GM12801 (cell line): ENCODE measurements around the gene ZNF319.

Source experiments
- CTCF ChIP-seq: IDR thresholded peaks from one replicate; pipeline ENCODE4 v1.5.1; 2011; ENCODE audit warnings: control low read depth; ENCODE audit not compliant: insufficient read length; ENCODE audit errors: extremely low read depth

Gene ZNF319

DNA sequence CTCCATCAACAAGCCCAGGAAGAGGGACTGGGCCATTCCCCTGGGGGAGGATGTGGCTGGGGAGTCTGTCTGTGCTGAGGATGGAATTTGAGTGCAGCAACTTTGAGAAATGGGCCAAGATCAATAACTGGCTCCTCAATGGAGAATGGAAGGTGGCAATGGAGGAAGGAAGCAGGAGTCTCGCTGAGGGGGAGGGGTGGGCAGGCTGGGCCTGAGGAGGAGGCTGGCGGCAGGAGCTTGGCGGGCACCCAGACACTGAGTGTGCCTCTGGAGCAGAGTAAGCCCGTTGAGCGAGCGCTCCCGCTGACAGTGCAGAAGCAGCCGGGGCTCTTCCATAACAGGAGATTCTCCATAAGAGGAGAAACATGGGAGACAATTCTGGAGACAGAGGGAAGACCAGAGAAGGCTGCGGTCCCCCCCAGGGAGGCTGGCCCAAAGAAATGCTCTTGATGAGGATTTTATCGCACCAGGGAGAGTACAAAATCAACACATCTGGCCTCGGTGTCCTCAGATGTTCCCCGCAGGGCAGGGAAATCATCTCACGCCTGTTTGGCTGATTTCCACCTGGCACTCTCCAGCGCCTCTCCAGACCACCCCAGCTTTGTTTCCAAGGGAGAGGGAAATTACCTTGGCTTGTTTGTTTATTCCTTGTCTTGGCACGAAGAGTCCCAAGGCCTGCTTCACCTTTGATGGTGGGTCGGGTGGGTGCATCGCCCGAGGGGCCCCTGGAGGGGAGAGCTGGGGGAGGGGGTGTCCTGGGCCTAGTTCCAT, 22.3 kb upstream of the ZNF319 start:
- no peak for TF ChIP-seq CTCF

GRCh38 chr16:58021661-58022551, 21.4 kb upstream of the ZNF319 start:
- no peak for TF ChIP-seq CTCF

DNA sequence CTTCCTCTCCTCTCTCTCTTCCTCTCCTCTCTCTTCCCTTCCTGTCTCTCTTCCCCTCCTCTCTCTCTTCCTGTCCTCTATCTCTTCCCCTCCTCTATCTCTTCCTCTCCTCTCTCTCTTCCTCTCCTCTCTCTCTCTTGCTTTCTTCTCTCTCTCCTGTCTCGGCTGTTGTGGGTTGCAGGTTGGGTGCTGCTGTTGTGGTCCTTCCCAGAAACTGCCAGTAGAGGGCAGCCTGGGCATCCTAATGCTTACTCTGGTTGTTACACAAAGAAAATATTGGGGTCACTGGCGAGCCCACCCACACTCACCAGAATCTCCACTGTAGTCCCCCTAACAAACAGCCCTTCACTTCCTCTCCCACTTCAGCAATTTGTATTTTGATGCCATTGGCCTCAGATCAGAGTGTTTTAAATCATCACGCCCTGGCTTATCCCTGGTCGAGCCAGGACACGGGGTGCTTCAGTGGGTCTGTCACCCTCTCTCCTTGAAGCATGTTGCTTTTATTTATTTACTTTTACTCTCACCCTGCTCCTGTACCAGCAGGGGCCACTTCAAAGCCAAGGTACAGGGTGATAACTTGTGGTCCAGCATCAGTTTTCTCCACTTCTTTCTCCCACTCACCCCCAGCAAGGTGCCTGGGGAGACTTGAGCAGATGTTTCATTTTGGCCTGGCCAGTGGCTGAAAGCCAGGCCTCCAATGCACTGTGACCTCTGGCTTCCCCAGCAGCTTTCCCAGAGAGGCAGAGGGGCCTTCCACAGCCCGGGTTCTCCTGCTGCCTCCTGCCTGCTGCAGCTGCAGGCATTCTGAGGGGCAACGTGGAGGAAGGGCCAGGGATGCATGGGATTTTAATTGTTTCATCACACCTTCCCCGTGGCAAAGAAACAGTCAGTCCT, 20.4 kb upstream of the ZNF319 start:
- TF ChIP-seq CTCF: no peak

DNA sequence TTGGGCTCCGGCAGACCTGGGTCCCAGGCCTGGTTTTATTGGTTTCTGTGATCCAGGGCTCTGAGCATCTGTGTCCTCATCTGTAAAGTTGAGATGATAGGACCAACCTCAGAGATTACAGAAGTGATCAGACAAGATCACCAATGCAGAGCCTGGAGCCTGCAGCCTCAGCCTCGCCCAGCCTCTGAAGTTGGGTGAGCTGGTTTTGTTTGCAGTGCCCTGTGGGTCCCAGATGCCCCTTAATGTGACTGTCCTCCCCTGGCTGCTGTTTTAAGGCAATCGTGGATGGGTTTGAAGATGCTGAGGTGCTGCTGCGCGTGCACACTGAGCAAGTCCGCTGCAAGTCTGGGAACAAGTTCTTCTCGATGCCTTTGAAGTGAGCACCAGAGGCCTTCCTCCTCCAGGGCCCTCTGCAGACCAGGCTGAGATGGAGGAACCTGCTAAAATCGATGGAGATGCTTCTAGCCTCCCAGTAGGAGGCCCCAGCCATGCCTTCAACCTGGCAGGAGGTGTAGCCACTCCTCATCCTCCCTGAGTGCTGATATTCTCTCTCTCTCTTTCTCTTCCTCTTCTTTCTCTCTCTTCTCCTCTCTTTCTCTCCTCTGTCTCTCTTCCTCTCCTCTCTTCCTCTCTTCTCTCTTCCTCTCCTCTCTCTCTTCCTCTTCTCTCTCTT, 19.5 kb upstream of the ZNF319 start:
- TF ChIP-seq CTCF: no peak

DNA sequence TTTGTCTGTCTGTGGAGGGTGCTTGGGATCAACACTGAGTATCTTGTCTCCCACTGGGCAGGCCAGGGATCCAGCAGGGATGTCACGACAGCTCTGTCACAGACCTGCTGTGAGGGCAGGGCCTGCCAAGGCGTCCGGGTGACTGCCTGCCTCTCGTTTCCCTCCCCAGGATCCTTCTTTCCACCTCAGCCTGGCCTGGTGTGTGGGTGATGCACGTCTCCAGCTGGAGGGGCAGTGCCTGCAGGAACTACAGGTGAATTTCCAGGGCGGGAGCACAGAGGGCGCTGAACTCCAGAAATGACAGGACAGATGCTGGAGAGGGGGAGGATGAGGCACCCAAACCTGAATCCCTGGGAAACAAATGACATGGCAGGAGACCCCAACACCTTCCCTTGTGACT, 18.3 kb upstream of the ZNF319 start:
- TF ChIP-seq CTCF: no peak

DNA sequence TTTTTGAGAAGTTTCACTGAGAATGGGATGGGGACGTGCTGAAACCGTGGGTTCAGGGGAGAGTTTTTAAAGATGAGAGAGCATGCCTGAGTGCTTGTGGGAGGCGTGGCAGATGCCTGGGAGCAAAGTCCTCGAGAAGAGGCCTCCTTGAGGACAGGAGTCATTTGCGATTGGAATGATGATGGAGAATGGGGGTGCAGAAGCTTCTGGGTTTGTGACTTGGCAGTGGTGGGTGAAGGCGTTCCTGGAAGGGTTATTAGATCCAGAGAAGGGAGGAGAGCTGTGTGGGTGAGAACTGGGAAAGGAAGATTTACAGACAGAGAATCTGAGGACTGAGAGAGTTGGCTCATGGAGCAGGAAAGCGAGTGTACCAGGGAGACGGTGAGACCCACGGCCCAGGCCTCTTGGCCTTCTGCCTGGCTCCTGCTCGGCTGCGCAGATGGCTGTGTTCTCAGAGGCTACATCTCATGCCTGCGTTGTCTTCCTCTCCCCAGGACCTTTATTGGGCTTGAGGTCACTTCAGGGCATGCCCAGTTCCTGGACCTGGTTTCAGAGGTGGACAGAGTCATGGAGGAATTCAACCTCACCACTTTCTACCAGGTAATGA, 16.5 kb upstream of the ZNF319 start:
- no peak for TF ChIP-seq CTCF
